ENCODE data around the gene ANK3. TPM values are rescaled to one million over a fixed set of nuclear protein-coding genes. Genes with fewer than 3 reads are reported as not detected.

ANK3 gene
- total and polyA plus RNA-seq, 2 experiments from 2014 or later = 46.5 to 85.2 TPM

- TF ChIP-seq CTCF (conservative IDR thresholded peaks at IDR 0.05; ENCODE audit: low read depth in 2 of 2) (no peak), EZH2phosphoT487 (IDR thresholded peaks at IDR 0.05; ENCODE audit: unreplicated experiment) (no peak)
Observed at GRCh38 chr10:60110739-60111138, 278.9 kb downstream of the ANK3 start (continued).

- Histone ChIP-seq H2AFZ (no peak overlapping the region), H3F3A (replicated peaks; ENCODE audit: low read depth) (no peaks in the 10 kb centered on the region), H3K9me2 (ENCODE audit: insufficient read depth) (no peaks in the 10 kb centered on the region), H3K36me3 (ENCODE audit: insufficient read depth) (no peaks in the 10 kb centered on the region), H3K4me3 (no peak overlapping the region), H3K79me2 (replicated peaks; ENCODE audit: insufficient read depth) (no peaks in the 10 kb centered on the region), H4K20me1 (replicated peaks; ENCODE audit: insufficient read depth) (no peaks in the 10 kb centered on the region), H3K27ac (ENCODE audit: low read depth) (no peak overlapping the region), H3K4me1 (ENCODE audit: insufficient read depth) (no peaks in the 10 kb centered on the region), H3K4me2 (no peak overlapping the region), H3K27me3 (ENCODE audit: insufficient read depth) (no peaks in the 10 kb centered on the region)
- Mint-ChIP-seq H3K36me3 (ENCODE audit: low read depth) (peaks cover 15% of the 10 kb centered on the region; the same call in 2 of the 3 replicates), H3K4me1 (no peaks in the 10 kb centered on the region), H3K27me3 (ENCODE audit: insufficient read depth, low read depth, poor library complexity) (no peaks in the 10 kb centered on the region), H3K9me3 (no peaks in the 10 kb centered on the region), H3K27ac (no peak overlapping the region), H3K4me3 (no peak overlapping the region)
- no peak for ATAC-seq
- no peak for DNase-seq (ENCODE audit: low spot score)
- no peak for TF ChIP-seq ZNF114 (CRISPR knock-in tag; IDR thresholded peaks at IDR 0.05)
- no peak for TF ChIP-seq EZH2 (IDR thresholded peaks at IDR 0.05; ENCODE audit: low read depth, unreplicated experiment)
- TF ChIP-seq, protein P1, sequence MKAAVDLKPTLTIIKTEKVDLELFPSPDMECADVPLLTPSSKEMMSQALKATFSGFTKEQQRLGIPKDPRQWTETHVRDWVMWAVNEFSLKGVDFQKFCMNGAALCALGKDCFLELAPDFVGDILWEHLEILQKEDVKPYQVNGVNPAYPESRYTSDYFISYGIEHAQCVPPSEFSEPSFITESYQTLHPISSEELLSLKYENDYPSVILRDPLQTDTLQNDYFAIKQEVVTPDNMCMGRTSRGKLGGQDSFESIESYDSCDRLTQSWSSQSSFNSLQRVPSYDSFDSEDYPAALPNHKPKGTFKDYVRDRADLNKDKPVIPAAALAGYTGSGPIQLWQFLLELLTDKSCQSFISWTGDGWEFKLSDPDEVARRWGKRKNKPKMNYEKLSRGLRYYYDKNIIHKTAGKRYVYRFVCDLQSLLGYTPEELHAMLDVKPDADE (IDR thresholded peaks at IDR 0.05) = no peak
- no peak for TF ChIP-seq ZNF331 (CRISPR knock-in tag; IDR thresholded peaks at IDR 0.05; ENCODE audit: low read depth)
- TF ChIP-seq JUNB (IDR thresholded peaks at IDR 0.05; ENCODE audit: unreplicated experiment) = no peak
- no peak for TF ChIP-seq ZNF462 (CRISPR knock-in tag; IDR thresholded peaks at IDR 0.05)
- TF ChIP-seq EZH2phosphoT487 (IDR thresholded peaks at IDR 0.05; ENCODE audit: unreplicated experiment) = no peak
- no peak for TF ChIP-seq NANOG (IDR thresholded peaks at IDR 0.05; ENCODE audit: borderline replicate concordance)
- TF ChIP-seq CREB1 (CRISPR knock-in tag; IDR thresholded peaks at IDR 0.05; ENCODE audit: low read depth) = no peak
- no peak for TF ChIP-seq POLR2AphosphoS5 (IDR thresholded peaks at IDR 0.05; ENCODE audit: low read depth)
- TF ChIP-seq REST (IDR thresholded peaks at IDR 0.05; ENCODE audit: unreplicated experiment) = no peak
Observed at GRCh38 chr10:60107308-60107976, 282.2 kb downstream of the ANK3 start.

Measured in GM23338 (cell line).